Esophagus muscularis mucosa (tissue), 4 donors: ENCODE data around the gene PRDX3.

ENCODE experiments used
- CTCF ChIP-seq, 3 experiments: fragments of 200-600 bp in 2 of 3; fragments of 450-650 bp in 1 of 3; sonication (generic) in 2 of 3; IDR thresholded peaks; one replicate each; pipeline ENCODE4 v1.5.1; 2017 to 2019; ENCODE audit warnings: antibody characterized with exemption in 3 of 3, mild to moderate bottlenecking in 2 of 3, moderate library complexity in 1 of 3
- EP300 ChIP-seq: sonication (generic); formaldehyde crosslinking; IDR thresholded peaks from one replicate; pipeline ENCODE4 v1.6.1; 2017; ENCODE audit warnings: antibody characterized with exemption
- POLR2A ChIP-seq: fragments of 450-650 bp; IDR thresholded peaks from one replicate; pipeline ENCODE4 v1.6.1; 2017; ENCODE audit warnings: antibody characterized with exemption, moderate library complexity, mild to moderate bottlenecking, low read depth
- POLR2AphosphoS5 ChIP-seq, 2 donors: sonication (generic); formaldehyde crosslinking; IDR thresholded peaks; one replicate each; pipeline ENCODE4 v1.6.1; 2017; ENCODE audit warnings: antibody characterized with exemption in 2 of 2

DNA sequence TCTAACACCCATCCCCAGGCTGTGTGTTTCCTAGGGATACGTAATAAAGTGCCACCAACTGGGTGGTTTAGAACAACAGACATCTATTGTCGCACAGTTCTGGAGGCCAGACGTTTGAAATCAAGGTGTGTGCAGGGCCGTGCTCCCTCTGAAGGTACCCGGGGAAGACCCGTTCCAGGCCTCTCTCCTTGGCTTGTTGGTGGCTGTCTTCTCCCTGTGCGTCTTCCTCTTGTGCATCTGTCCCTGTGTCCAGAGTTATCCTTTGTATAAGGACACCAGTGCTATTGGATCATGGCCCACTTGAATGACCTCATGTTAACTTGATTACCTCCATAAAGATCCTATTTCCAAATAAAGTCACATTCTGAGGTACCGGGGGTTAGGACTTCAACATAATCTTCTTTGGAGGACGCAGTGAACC is 44.4 kb upstream of the PRDX3 start:
- TF ChIP-seq POLR2A (no peak), CTCF (IDR thresholded peaks at IDR 0.05) (no peak), POLR2AphosphoS5 (IDR thresholded peaks at IDR 0.05) (no peak), EP300 (no peak)
